ENCODE data around the gene FANCM. TPM values are rescaled to one million over a fixed set of nuclear protein-coding genes. Genes with fewer than 3 reads are reported as not detected.

Gene FANCM
- total RNA-seq, 1 donor from 2014 or later, result 2.9 TPM

- peaks cover 0 to 93% of the 10 kb centered on the region in 2 donors for H3K36me3 ChIP-seq
- intact Hi-C loops (cut with DNase I), result no loop called here
These were observed 17.1 kb upstream of the FANCM start for GRCh38 chr14:45118594-45118993.

GRCh38 chr14:45120096-45120495 lies 15.6 kb upstream of the FANCM start:
- no peak overlapping the region for H3K27ac ChIP-seq
- intact Hi-C loops (cut with DNase I), result no loop called here
- DNase-seq (ENCODE audit: extremely low spot score in 2 of 2), result no peak
- no peak overlapping the region for H3K4me3 ChIP-seq
- peaks cover 0 to 88% of the 10 kb centered on the region in 2 donors for H3K36me3 ChIP-seq
- H3K4me1 ChIP-seq, result no peaks in the 10 kb centered on the region
- TF ChIP-seq POLR2A (IDR thresholded peaks at IDR 0.05) (no peak), POLR2AphosphoS5 (IDR thresholded peaks at IDR 0.05; ENCODE audit: insufficient read depth in 1 of 2, low read depth in 1 of 2) (no peak), CTCF (IDR thresholded peaks at IDR 0.05) (no peak)
- H3K9me3 ChIP-seq, result no peaks in the 10 kb centered on the region
- no peaks in the 10 kb centered on the region for H3K27me3 ChIP-seq

More at GRCh38 chr14:45118594-45118993, 17.1 kb upstream of the FANCM start:
- H3K27ac ChIP-seq, result no peak overlapping the region
- no peak for TF ChIP-seq POLR2AphosphoS5 (IDR thresholded peaks at IDR 0.05; ENCODE audit: insufficient read depth in 1 of 2, low read depth in 1 of 2)
- no peak for TF ChIP-seq POLR2A (IDR thresholded peaks at IDR 0.05)
- TF ChIP-seq CTCF (IDR thresholded peaks at IDR 0.05), result no peak
- no peaks in the 10 kb centered on the region for H3K9me3 ChIP-seq
- H3K4me3 ChIP-seq, result no peak overlapping the region
- H3K27me3 ChIP-seq, result no peaks in the 10 kb centered on the region
- no peak for DNase-seq (ENCODE audit: extremely low spot score in 2 of 2)
- H3K4me1 ChIP-seq, result no peaks in the 10 kb centered on the region

GRCh38 chr14:45123271-45123670 lies 12.5 kb upstream of the FANCM start:
- intact Hi-C loops (cut with DNase I), result no loop called here
- no peaks in the 10 kb centered on the region for H3K9me3 ChIP-seq
- no peak for TF ChIP-seq POLR2AphosphoS5 (IDR thresholded peaks at IDR 0.05; ENCODE audit: insufficient read depth in 1 of 2, low read depth in 1 of 2)
- no peak for TF ChIP-seq CTCF (IDR thresholded peaks at IDR 0.05)
- TF ChIP-seq POLR2A (IDR thresholded peaks at IDR 0.05), result no peak
- H3K4me3 ChIP-seq, result no peak overlapping the region
- H3K27me3 ChIP-seq, result no peaks in the 10 kb centered on the region
- H3K36me3 ChIP-seq, result peaks cover 0 to 83% of the 10 kb centered on the region in 2 donors
- no peaks in the 10 kb centered on the region for H3K4me1 ChIP-seq
- DNase-seq (ENCODE audit: extremely low spot score in 2 of 2), result no peak
- H3K27ac ChIP-seq, result no peak overlapping the region

GRCh38 chr14:45125754-45126153 lies 10.0 kb upstream of the FANCM start:
- H3K36me3 ChIP-seq, result peaks cover 0 to 67% of the 10 kb centered on the region in 2 donors
- DNase-seq (ENCODE audit: extremely low spot score in 2 of 2), result no peak
- H3K27me3 ChIP-seq, result no peaks in the 10 kb centered on the region
- intact Hi-C loops (cut with DNase I), result no loop called here
- no peaks in the 10 kb centered on the region for H3K9me3 ChIP-seq
- no peaks in the 10 kb centered on the region for H3K4me1 ChIP-seq
- no peak overlapping the region for H3K27ac ChIP-seq
- TF ChIP-seq POLR2A (IDR thresholded peaks at IDR 0.05), result no peak
- TF ChIP-seq POLR2AphosphoS5 (IDR thresholded peaks at IDR 0.05; ENCODE audit: insufficient read depth in 1 of 2, low read depth in 1 of 2), result no peak
- no peak for TF ChIP-seq CTCF (IDR thresholded peaks at IDR 0.05)
- no peak overlapping the region for H3K4me3 ChIP-seq

- intact Hi-C loops (cut with DNase I), result no loop called here
- Histone ChIP-seq H3K9me3 (no peaks in the 10 kb centered on the region), H3K4me3 (no peak overlapping the region), H3K36me3 (peaks cover 0 to 38% of the 10 kb centered on the region in 2 donors), H3K4me1 (peaks cover 24% of the 10 kb centered on the region), H3K27me3 (no peaks in the 10 kb centered on the region), H3K27ac (no peak overlapping the region)
- no peak for DNase-seq (ENCODE audit: extremely low spot score in 2 of 2)
- no peak for TF ChIP-seq CTCF (IDR thresholded peaks at IDR 0.05)
- TF ChIP-seq POLR2AphosphoS5 (IDR thresholded peaks at IDR 0.05; ENCODE audit: insufficient read depth in 1 of 2, low read depth in 1 of 2), result no peak
- no peak for TF ChIP-seq POLR2A (IDR thresholded peaks at IDR 0.05)
These were observed 6.6 kb upstream of the FANCM start for GRCh38 chr14:45128963-45129629.

Measured in vagina (tissue), 2 donors.